NOMO-1 (cell line): ENCODE measurements around the gene RSPO4.
A peak's percentile ranks its signal among the peaks of the same experiment; 100 is the strongest.
"Not testable (repeated sequence)": the region's sequence is repeated elsewhere in the genome, so short reads cannot be mapped to it uniquely, and the experiment has no call there.

Experiments used
- DNase-seq, 2 experiments: peaks; one replicate each; lab custom pipeline; 2025; ENCODE audit not compliant: unreplicated experiment in 2 of 2; lab: John Stamatoyannopoulos, UW

RSPO4 gene

GRCh38 chr20:1001911-1002681 is at the start of gene RSPO4:
TSS of gene RSPO4 (minus strand) at chr20:1002311. CDS start at chr20:1002164, 147 bp downstream.
- no peak for DNase-seq

- no peak for DNase-seq
Measured at GRCh38 chr20:1050440-1050839, 48.3 kb upstream of the RSPO4 start.

GRCh38 chr20:1045860-1046418 is 43.8 kb upstream of the RSPO4 start:
- no peak for DNase-seq

- DNase-seq, result no peak
Measured at GRCh38 chr20:1041845-1042390, 39.8 kb upstream of the RSPO4 start.

GRCh38 chr20:1038205-1038604 is 36.1 kb upstream of the RSPO4 start:
- DNase-seq, result no peak

GRCh38 chr20:1037039-1037438 is 34.9 kb upstream of the RSPO4 start:
- no peak for DNase-seq

- DNase-seq, result no peak
Measured at GRCh38 chr20:1035466-1035865, 33.4 kb upstream of the RSPO4 start.

GRCh38 chr20:1034415-1034789 is 32.3 kb upstream of the RSPO4 start:
- DNase-seq, result no peak

GRCh38 chr20:1033751-1034414 is 31.8 kb upstream of the RSPO4 start:
- DNase-seq, result peak; percentile 83 to 84

- no peak for DNase-seq
Measured at GRCh38 chr20:1029980-1030379, 27.9 kb upstream of the RSPO4 start.

GRCh38 chr20:1026214-1026613 is 24.1 kb upstream of the RSPO4 start:
- DNase-seq, result not testable (repeated sequence)

- no peak for DNase-seq
Measured at GRCh38 chr20:1022871-1023270, 20.8 kb upstream of the RSPO4 start.

- no peak for DNase-seq
Measured at GRCh38 chr20:1020614-1021013, 18.5 kb upstream of the RSPO4 start.

- no peak for DNase-seq
Measured at GRCh38 chr20:1019344-1019743, 17.2 kb upstream of the RSPO4 start.

GRCh38 chr20:1017677-1018076 is 15.6 kb upstream of the RSPO4 start:
- no peak for DNase-seq

GRCh38 chr20:1015181-1015580 is 13.1 kb upstream of the RSPO4 start:
- DNase-seq, result no peak

- DNase-seq, result no peak
Measured at GRCh38 chr20:1014471-1014870, 12.4 kb upstream of the RSPO4 start.

- no peak for DNase-seq
Measured at GRCh38 chr20:1013566-1014340, 11.6 kb upstream of the RSPO4 start.

- DNase-seq, result no peak
Measured at GRCh38 chr20:1012359-1013168, 10.5 kb upstream of the RSPO4 start.

GRCh38 chr20:1010659-1011058 is 8.5 kb upstream of the RSPO4 start:
- no peak for DNase-seq
